Mononuclear cell (primary cell): ENCODE data around the gene DTX3. TPM values are rescaled to one million over a fixed set of nuclear protein-coding genes. Genes with fewer than 3 reads are reported as not detected.
"Not testable (repeated sequence)": the region's sequence is repeated elsewhere in the genome, so short reads cannot be mapped to it uniquely, and the experiment has no call there.

Experiments used
- H3K27me3 ChIP-seq: 2 replicates; pipeline ENCODE4 v1.6.0; 2011; ENCODE audit warnings: low read length, control low read depth; ENCODE audit not compliant: insufficient read depth
- H3K4me1 ChIP-seq: 2 replicates; pipeline ENCODE4 v1.5.1; 2011; ENCODE audit warnings: mild to moderate bottlenecking, low read length, control low read depth; ENCODE audit not compliant: insufficient read depth
- H3K4me3 ChIP-seq: 2 replicates; pipeline ENCODE4 v1.5.1; 2011; ENCODE audit warnings: mild to moderate bottlenecking, low read length, moderate library complexity
- H3K9me3 ChIP-seq: 2 replicates; pipeline ENCODE4 v1.5.1; 2011; ENCODE audit warnings: low read depth, mild to moderate bottlenecking, control low read depth, low read length
- total RNA-seq: library from RNA; depleted of rRNA; stranded (reverse); fragments of >200 nt; gene quantifications from one replicate; pipeline ENCODE4 v1.2.3, GENCODE V29; 2012

The DTX3 gene
- total RNA-seq, 1 donor, result 12.6 TPM

GRCh38 chr12:57577981-57578758 is 26.5 kb upstream of the DTX3 start:
- H3K9me3 ChIP-seq, result no peaks in the 10 kb centered on the region
- H3K4me1 ChIP-seq, result no peaks in the 10 kb centered on the region
- no peak overlapping the region for H3K4me3 ChIP-seq
- peaks cover 2% of the 10 kb centered on the region for H3K27me3 ChIP-seq

GRCh38 chr12:57579011-57579410 is 25.6 kb upstream of the DTX3 start:
- no peaks in the 10 kb centered on the region for H3K9me3 ChIP-seq
- peaks cover 2% of the 10 kb centered on the region for H3K27me3 ChIP-seq
- no peak overlapping the region for H3K4me3 ChIP-seq
- peaks cover 2% of the 10 kb centered on the region for H3K4me1 ChIP-seq

- Histone ChIP-seq H3K4me1 (peaks cover 11% of the 10 kb centered on the region), H3K9me3 (no peaks in the 10 kb centered on the region), H3K27me3 (peaks cover 2% of the 10 kb centered on the region), H3K4me3 (no peak overlapping the region)
Observed at GRCh38 chr12:57579677-57580465, 24.8 kb upstream of the DTX3 start.

DNA sequence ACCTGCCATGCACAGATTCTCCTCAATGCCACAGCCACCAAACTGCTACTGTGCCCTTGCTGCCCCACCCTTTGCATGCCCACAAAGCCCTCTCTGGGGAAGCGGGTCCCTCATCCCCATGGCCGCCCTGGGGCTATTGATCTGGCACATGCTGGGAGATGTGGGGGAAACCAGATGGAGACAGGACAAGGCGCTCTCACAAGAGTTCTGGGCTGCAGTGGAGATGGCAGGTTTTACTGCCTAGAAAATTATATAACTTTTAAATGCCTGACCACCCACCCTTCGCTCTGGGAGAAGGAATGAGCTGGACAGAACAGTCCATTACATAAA is 24.2 kb upstream of the DTX3 start:
- peaks cover 2% of the 10 kb centered on the region for H3K27me3 ChIP-seq
- H3K4me1 ChIP-seq, result peaks cover 12% of the 10 kb centered on the region
- no peak overlapping the region for H3K4me3 ChIP-seq
- H3K9me3 ChIP-seq, result no peaks in the 10 kb centered on the region

- Histone ChIP-seq H3K27me3 (peaks cover 4% of the 10 kb centered on the region), H3K9me3 (no peaks in the 10 kb centered on the region), H3K4me1 (peaks cover 12% of the 10 kb centered on the region), H3K4me3 (no peak overlapping the region)
Observed at GRCh38 chr12:57581802-57582201, 22.8 kb upstream of the DTX3 start.

DNA sequence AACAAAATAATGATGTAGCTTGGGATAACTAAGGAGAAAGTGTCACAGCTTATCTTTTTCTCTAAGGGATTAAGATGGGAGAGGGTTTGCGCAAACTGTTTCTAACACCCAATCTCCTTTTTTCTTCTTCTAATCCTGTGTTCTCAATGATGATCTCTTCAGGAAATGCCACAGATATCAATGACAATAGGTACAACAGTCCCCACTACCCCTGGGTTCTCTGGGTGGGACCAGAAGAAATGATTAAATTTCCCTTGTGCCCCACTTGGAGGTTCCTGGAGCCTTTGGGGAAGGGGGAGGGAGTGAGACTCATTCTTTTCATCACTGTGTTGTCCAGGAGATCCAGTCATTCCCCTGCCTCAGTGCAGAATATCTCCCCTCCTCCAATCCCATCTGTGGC is 22.2 kb upstream of the DTX3 start:
- no peaks in the 10 kb centered on the region for H3K9me3 ChIP-seq
- peaks cover 12% of the 10 kb centered on the region for H3K4me1 ChIP-seq
- no peak overlapping the region for H3K4me3 ChIP-seq
- H3K27me3 ChIP-seq, result peaks cover 8% of the 10 kb centered on the region

DNA sequence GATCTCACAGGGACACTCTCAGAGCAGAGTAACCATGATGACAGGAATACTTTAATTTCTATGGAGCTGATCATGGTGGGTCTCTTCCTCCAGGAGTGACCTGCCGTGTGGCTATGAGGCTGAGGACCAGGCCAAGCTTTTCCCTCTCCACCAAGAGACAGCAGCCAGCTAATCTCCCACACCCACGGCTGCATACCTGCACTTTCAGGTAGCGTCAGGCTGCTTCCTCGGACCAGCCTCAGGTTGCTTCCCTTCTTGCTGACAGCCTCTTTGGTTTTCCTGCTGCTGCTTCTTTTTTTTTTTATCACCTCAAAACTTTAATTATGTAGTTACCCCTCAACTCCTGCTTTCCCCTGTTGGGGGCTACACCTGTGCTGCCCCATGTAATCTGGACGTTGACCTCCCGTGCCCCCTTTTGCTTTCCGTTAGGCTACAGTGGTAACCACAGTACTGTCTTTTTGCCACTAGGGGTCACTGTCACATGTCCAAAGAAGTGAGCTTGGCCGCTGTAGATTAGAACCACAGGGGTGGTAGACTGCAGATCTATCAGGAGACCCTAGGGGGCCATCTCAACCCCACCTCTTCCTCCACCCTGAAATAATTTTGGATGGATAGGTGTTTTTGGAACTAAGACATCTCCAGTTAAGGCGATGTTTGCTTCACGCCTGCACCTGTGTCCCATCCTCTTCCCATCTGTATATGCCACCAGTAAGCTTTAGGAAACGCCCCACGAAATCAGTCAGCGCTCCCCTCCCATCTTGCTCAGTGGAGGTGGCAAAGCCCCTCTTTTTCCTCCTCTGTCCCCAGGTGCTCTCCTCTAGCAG is 21.4 kb upstream of the DTX3 start:
- Histone ChIP-seq H3K4me3 (no peak overlapping the region), H3K9me3 (no peaks in the 10 kb centered on the region), H3K27me3 (peaks cover 14% of the 10 kb centered on the region), H3K4me1 (peaks cover 12% of the 10 kb centered on the region)

- no peaks in the 10 kb centered on the region for H3K9me3 ChIP-seq
- peaks cover 12% of the 10 kb centered on the region for H3K4me1 ChIP-seq
- H3K27me3 ChIP-seq, result peaks cover 15% of the 10 kb centered on the region
- H3K4me3 ChIP-seq, result no peak overlapping the region
Observed at GRCh38 chr12:57584050-57584449, 20.6 kb upstream of the DTX3 start.

- Histone ChIP-seq H3K9me3 (no peaks in the 10 kb centered on the region), H3K27me3 (peaks cover 15% of the 10 kb centered on the region), H3K4me3 (no peak overlapping the region), H3K4me1 (peaks cover 12% of the 10 kb centered on the region)
Observed at GRCh38 chr12:57584690-57585089, 19.9 kb upstream of the DTX3 start.

GRCh38 chr12:57585156-57585555 is 19.5 kb upstream of the DTX3 start:
- no peak overlapping the region for H3K4me3 ChIP-seq
- H3K4me1 ChIP-seq, result peaks cover 13% of the 10 kb centered on the region
- H3K9me3 ChIP-seq, result no peaks in the 10 kb centered on the region
- peaks cover 15% of the 10 kb centered on the region for H3K27me3 ChIP-seq

GRCh38 chr12:57586128-57586527 is 18.5 kb upstream of the DTX3 start:
- Histone ChIP-seq H3K27me3 (peaks cover 15% of the 10 kb centered on the region), H3K4me1 (peaks cover 20% of the 10 kb centered on the region), H3K4me3 (no peak overlapping the region), H3K9me3 (no peaks in the 10 kb centered on the region)

DNA sequence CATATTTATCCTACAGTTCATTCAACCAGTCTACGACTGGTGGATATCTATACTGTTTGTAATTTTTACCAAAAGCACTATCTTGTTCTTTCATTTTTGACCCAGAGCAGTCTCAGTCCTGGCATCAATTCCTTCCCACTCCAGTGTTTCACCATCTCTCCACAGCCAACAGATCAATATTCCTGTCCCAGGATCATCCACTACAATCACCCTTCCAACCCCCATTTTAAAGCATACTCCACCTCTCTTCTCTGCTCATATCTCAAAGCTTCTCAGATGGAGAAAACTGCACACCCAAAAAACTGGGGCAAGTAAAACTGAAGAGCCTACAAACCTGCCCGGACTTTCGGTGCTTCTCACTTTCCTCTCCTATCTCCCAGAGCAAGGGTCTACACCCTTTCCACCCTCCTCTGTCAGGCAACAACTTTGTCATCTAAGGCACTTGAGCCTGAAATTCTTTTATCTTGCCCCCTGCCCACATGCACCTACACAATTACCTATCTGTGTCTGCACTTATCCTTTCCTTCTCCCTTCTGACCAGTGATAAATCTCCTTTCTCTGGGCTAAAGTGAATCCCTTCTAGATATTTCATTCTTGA is 17.7 kb upstream of the DTX3 start:
- Histone ChIP-seq H3K4me3 (no peak overlapping the region), H3K9me3 (no peaks in the 10 kb centered on the region), H3K4me1 (peaks cover 26% of the 10 kb centered on the region), H3K27me3 (peaks cover 15% of the 10 kb centered on the region)

DNA sequence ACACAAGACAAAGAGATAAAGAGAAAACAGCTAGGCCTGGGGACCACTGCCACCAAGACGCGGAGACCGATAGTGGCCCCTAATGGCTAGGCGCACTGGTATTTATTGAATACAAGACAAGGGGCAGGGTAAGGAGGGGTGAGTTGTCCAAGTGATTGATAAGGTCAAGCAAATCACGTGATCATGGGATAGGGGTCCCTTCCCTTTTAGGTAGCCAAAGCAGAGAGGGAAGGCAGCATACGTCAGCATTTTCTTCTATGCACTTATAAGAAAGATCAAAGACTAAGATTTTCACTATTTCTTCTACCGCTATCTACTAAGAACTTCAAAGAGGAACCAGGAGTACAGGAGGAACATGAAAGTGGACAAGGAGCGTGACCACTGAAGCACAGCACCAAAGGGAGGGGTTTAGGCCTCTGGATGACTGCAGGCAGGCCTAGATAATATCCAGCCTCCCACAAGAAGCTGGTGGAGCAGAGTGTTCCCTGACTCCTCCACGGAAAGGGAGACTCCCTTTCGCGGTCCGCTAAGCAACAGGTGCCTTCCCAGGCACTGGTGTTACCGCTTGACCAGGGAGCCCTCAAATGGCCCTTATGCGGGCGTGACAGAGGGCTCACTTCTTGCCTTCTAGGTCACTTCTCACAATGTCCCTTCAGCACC is 15.5 kb upstream of the DTX3 start:
- H3K27me3 ChIP-seq, result peaks cover 12% of the 10 kb centered on the region
- not testable (repeated sequence) for H3K9me3 ChIP-seq, H3K4me3 ChIP-seq
- H3K4me1 ChIP-seq, result peaks cover 32% of the 10 kb centered on the region

DNA sequence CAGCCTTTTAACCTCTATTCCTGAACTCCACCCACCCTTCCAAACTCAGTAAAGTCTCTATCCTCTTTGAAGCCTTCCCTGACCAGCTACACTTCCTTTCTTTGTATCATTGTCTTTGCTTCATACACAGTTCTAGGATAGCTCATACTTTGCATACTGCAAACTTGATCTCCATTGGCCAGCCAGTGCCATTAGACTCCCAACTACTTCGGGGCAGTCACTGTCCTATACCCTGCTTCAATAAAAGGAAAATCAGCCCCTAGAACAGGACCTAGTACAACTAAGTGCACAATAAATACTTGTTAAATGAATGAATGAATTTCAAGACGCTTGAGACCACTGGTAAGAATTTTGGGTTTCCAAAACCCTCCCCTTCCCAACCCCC is 14.2 kb upstream of the DTX3 start:
- Histone ChIP-seq H3K4me3 (peak overlapping the region; percentile 80), H3K27me3 (peaks cover 12% of the 10 kb centered on the region), H3K9me3 (no peaks in the 10 kb centered on the region), H3K4me1 (peaks cover 23% of the 10 kb centered on the region)
